ENCODE results near the gene INAFM1.

GRCh38 chr19:47309608-47310007, 34.9 kb downstream of the INAFM1 start, which contains the start of gene C5AR1:
- TF ChIP-seq TAF1 (IDR thresholded peaks at IDR 0.05; ENCODE audit: low read depth, low read length) (no peak), POLR2AphosphoS5 (IDR thresholded peaks at IDR 0.05; ENCODE audit: low read depth, low read length) (no peak), POLR2A (IDR thresholded peaks at IDR 0.05; ENCODE audit: low read depth, low read length) (no peak)
